Tibial artery (tissue), 4 donors: Measurements from ENCODE around the gene SCARF2.
"Not testable (repeated sequence)": the region's sequence is repeated elsewhere in the genome, so short reads cannot be mapped to it uniquely, and the experiment has no call there.

Source experiments
- DNase-seq, 2 donors: peaks; one replicate each; pipeline ENCODE4 v3.0.0-alpha.2; 2019
- H3K27ac ChIP-seq, 2 donors: fragments of 200-600 bp; sonication (generic) in 1 of 2; 1 replicate in 1 of 2; 2 replicates in 1 of 2; pipeline ENCODE4 v1.5.1; 2018 to 2019; ENCODE audit warnings: mild to moderate bottlenecking in 1 of 2
- H3K27me3 ChIP-seq, 2 donors: fragments of 200-600 bp; sonication (generic) in 1 of 2; one replicate each; pipeline versions ENCODE4 v1.5.1 to v1.6.0; 2016 to 2019
- H3K36me3 ChIP-seq, 3 donors: fragments of 200-600 bp; sonication (generic) in 2 of 3; one replicate each; pipeline ENCODE4 v1.5.1; 2016 to 2019; ENCODE audit warnings: mild to moderate bottlenecking in 2 of 3
- H3K4me1 ChIP-seq, 4 donors: fragments of 200-600 bp; sonication (generic) in 2 of 4; 1 replicate in 3 of 4; 2 replicates in 1 of 4; pipeline ENCODE4 v1.5.1; 2016 to 2019
- H3K4me3 ChIP-seq, 2 donors: fragments of 200-600 bp; sonication (generic) in 1 of 2; 1 replicate in 1 of 2; 2 replicates in 1 of 2; pipeline ENCODE4 v1.5.1; 2018 to 2019; ENCODE audit warnings: mild to moderate bottlenecking in 2 of 2
- H3K9me3 ChIP-seq, 3 donors: fragments of 200-600 bp; sonication (generic) in 1 of 3; one replicate each; pipeline ENCODE4 v1.5.1; 2016 to 2019
- intact Hi-C: fragments of 100-400 bp; cut with DNase I; formaldehyde crosslinking; loops from one replicate; pipeline ENCODE4 v1.15.0; 2023; ENCODE audit warnings: low total_unique reads
- TF ChIP-seq, protein P1 (sequence below), 2 experiments: fragments of 200-600 bp in 1 of 2; fragments of 450-650 bp in 1 of 2; IDR thresholded peaks; one replicate each; pipeline ENCODE4 v1.5.1; 2017 to 2019; ENCODE audit warnings: antibody characterized with exemption in 2 of 2, mild to moderate bottlenecking in 1 of 2, moderate library complexity in 1 of 2

The SCARF2 gene

DNA sequence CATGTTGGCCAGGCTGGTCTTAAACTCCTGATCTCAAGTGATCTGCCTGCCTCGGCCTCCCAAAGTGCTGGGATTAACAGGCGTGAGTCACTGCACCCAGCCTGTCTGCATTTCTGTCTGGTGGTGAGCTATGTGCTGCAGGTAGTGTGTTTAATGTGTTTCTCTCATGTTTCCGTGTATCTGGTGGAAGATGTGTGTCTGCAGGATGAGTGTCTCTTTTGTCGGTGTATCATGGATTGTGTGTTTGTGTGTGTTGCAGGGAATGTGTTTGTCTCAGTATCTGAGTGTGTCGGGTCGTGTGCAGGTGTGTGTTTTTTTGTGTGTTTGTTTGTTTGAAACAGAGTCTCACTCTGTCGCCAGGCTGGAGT is 16.1 kb downstream of the SCARF2 start:
- Histone ChIP-seq H3K27ac (no peak overlapping the region), H3K4me3 (no peak overlapping the region), H3K27me3 (no peaks in the 10 kb centered on the region), H3K36me3 (peaks cover 0 to 19% (median 15%) of the 10 kb centered on the region in 3 donors), H3K4me1 (peaks cover 0 to 44% (median 23%) of the 10 kb centered on the region in 4 donors), H3K9me3 (no peaks in the 10 kb centered on the region)
- TF ChIP-seq, protein P1, sequence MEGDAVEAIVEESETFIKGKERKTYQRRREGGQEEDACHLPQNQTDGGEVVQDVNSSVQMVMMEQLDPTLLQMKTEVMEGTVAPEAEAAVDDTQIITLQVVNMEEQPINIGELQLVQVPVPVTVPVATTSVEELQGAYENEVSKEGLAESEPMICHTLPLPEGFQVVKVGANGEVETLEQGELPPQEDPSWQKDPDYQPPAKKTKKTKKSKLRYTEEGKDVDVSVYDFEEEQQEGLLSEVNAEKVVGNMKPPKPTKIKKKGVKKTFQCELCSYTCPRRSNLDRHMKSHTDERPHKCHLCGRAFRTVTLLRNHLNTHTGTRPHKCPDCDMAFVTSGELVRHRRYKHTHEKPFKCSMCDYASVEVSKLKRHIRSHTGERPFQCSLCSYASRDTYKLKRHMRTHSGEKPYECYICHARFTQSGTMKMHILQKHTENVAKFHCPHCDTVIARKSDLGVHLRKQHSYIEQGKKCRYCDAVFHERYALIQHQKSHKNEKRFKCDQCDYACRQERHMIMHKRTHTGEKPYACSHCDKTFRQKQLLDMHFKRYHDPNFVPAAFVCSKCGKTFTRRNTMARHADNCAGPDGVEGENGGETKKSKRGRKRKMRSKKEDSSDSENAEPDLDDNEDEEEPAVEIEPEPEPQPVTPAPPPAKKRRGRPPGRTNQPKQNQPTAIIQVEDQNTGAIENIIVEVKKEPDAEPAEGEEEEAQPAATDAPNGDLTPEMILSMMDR (IDR thresholded peaks at IDR 0.05), result no peak
- DNase-seq, result no peak
- intact Hi-C loops, result loop anchor here (10.0 kb wide), 1 partner anchor 153 kb away; no protein-coding TSS in a partner anchor

GRCh38 chr22:20420157-20420842 is 17.3 kb downstream of the SCARF2 start:
- TF ChIP-seq, protein P1 (IDR thresholded peaks at IDR 0.05), result no peak
- intact Hi-C loops, result loop anchor here (10.0 kb wide), 1 partner anchor 155 kb away; no protein-coding TSS in a partner anchor
- no peak for DNase-seq

GRCh38 chr22:20419664-20419951 is 18.0 kb downstream of the SCARF2 start:
- no peak overlapping the region for H3K4me3 ChIP-seq
- H3K27me3 ChIP-seq, result no peaks in the 10 kb centered on the region
- DNase-seq, result no peak
- no peaks in the 10 kb centered on the region for H3K9me3 ChIP-seq
- no peak overlapping the region for H3K27ac ChIP-seq
- peaks cover 0 to 1% (median under 1%) of the 10 kb centered on the region in 3 donors for H3K36me3 ChIP-seq
- H3K4me1 ChIP-seq, result peaks cover 0 to 27% (median 21%) of the 10 kb centered on the region in 4 donors
- intact Hi-C loops, result loop anchor here (1.0 kb wide), 1 partner anchor 36 kb away; no protein-coding TSS in a partner anchor
- TF ChIP-seq, protein P1 (IDR thresholded peaks at IDR 0.05), result no peak

More at GRCh38 chr22:20420157-20420842, 17.3 kb downstream of the SCARF2 start:
- H3K4me3 ChIP-seq, result no peak overlapping the region
- no peaks in the 10 kb centered on the region for H3K9me3 ChIP-seq
- H3K4me1 ChIP-seq, result peaks cover 0 to 34% (median 23%) of the 10 kb centered on the region in 4 donors
- no peaks in the 10 kb centered on the region for H3K27me3 ChIP-seq
- no peak overlapping the region for H3K27ac ChIP-seq
- H3K36me3 ChIP-seq, result peaks cover 0 to 8% (median 8%) of the 10 kb centered on the region in 3 donors

- Histone ChIP-seq H3K4me1 (peaks cover 0 to 14% (median 10%) of the 10 kb centered on the region in 4 donors), H3K27me3 (no peaks in the 10 kb centered on the region), H3K9me3 (no peaks in the 10 kb centered on the region), H3K27ac (peak overlapping the region; percentile 43 to 67), H3K4me3 (peak overlapping the region; percentile 29 to 47), H3K36me3 (no peaks in the 10 kb centered on the region)
- intact Hi-C loops, result no loop called here
- peak; percentile 77 to 93 for DNase-seq
- TF ChIP-seq, protein P1 (IDR thresholded peaks at IDR 0.05), result peak; percentile 61 to 74
Measured at GRCh38 chr22:20418211-20418788, 19.3 kb downstream of the SCARF2 start.

GRCh38 chr22:20415699-20416098 is 21.9 kb downstream of the SCARF2 start:
- H3K4me3 ChIP-seq, H3K9me3 ChIP-seq, H3K27me3 ChIP-seq, H3K4me1 ChIP-seq, H3K36me3 ChIP-seq, H3K27ac ChIP-seq, DNase-seq, intact Hi-C loops: not testable (repeated sequence)

- H3K4me1 ChIP-seq, H3K36me3 ChIP-seq, H3K4me3 ChIP-seq, DNase-seq, H3K27me3 ChIP-seq, H3K27ac ChIP-seq, H3K9me3 ChIP-seq, intact Hi-C loops: not testable (repeated sequence)
Measured at GRCh38 chr22:20415241-20415640, 22.4 kb downstream of the SCARF2 start.
